BJ (cell line): ENCODE data around the gene FOXP1. TPM values are rescaled to one million over a fixed set of nuclear protein-coding genes. Genes with fewer than 3 reads are reported as not detected.

Experiments used
- CTCF ChIA-PET: fragments of 350-600 bp; formaldehyde crosslinking; extraction: SDS; loops from one replicate; lab custom pipeline; 2021; ENCODE audit warnings: antibody characterized with exemption, inconsistent platforms; lab: Yijun Ruan, JAX
- POLR2A ChIA-PET: fragments of 300-600 bp; sonication (Branson Sonifier 250); formaldehyde crosslinking; extraction: SDS; loops from one replicate; lab custom pipeline; 2021; ENCODE audit warnings: antibody characterized with exemption; lab: Charles Lee
- DNase-seq: peaks from one replicate; pipeline ENCODE4 v3.0.0-alpha.2; 2011; ENCODE audit warnings: low read depth
- H3K27me3 ChIP-seq: 2 replicates; pipeline ENCODE4 v1.6.0; 2011; ENCODE audit warnings: low read length; ENCODE audit not compliant: control insufficient read depth, insufficient read depth
- H3K36me3 ChIP-seq: 2 replicates; pipeline ENCODE4 v1.5.1; 2011; ENCODE audit warnings: low read length; ENCODE audit not compliant: control insufficient read depth, insufficient read depth
- H3K4me3 ChIP-seq: 2 replicates; pipeline ENCODE4 v1.5.1; 2011; ENCODE audit warnings: low read depth, mild to moderate bottlenecking, control low read depth, low read length
- CTCF ChIP-seq: IDR thresholded peaks from 2 replicates; pipeline ENCODE4 v1.5.1; 2011; ENCODE audit warnings: low read depth, mild to moderate bottlenecking, control low read depth, inconsistent platforms, low read length, moderate library complexity; ENCODE audit not compliant: insufficient read depth
- polyA plus RNA-seq: library from polyadenylated mRNA; depleted of rRNA; stranded (reverse); fragments of >200 nt; gene quantifications from 2 replicates; pipeline ENCODE4 v1.2.3, GENCODE V29; 2011

Gene FOXP1
- polyA plus RNA-seq, 1 experiment: 37.0 TPM

DNA sequence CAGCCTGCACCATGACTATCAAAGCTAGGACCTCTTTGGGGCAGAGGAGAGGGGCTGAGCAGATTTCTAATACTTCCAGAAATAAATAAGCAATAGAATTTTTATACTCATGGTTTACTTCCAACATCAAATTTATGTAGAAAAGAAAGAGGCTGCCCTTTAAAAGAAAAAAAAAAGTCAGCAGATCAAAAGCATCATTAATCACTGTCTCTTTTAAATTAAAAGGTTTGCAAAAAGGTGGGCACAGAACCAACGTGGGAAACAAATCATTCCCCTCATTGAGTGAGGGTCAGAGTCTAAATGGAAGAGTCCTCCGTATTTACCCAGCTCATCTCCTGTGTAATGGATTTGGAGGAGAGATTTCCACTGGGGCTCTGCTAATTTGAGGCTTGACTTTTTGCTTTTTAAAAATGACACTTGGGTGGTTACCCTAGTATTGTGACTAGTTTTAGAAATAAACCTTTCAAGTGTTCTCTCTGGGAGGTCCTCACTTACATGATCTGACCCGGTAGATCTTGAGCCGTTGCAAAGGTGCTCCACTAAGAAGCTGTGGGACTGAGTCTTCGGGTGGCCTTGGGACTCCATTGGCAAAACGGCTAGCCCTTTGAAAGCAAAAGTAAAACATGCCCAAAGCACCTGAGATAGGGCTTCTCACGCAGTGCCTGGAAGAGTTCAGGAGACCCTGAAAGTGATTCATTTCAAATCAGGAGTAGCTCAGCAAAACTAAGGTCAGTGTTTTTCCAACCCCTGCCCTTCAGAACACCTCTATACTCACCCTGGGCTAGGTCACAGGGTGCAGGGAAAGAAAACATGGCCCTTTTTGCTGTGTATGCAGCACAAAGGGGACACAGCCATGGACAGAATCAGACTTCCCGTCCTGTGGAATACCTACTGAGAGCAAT is 320.9 kb downstream of the FOXP1 start:
- POLR2A ChIA-PET: no interaction called here
- Histone ChIP-seq H3K27me3 (no peaks in the 10 kb centered on the region), H3K4me3 (no peak overlapping the region), H3K36me3 (no peaks in the 10 kb centered on the region)
- TF ChIP-seq CTCF: no peak
- CTCF ChIA-PET: no interaction called here
- DNase-seq: no peak

DNA sequence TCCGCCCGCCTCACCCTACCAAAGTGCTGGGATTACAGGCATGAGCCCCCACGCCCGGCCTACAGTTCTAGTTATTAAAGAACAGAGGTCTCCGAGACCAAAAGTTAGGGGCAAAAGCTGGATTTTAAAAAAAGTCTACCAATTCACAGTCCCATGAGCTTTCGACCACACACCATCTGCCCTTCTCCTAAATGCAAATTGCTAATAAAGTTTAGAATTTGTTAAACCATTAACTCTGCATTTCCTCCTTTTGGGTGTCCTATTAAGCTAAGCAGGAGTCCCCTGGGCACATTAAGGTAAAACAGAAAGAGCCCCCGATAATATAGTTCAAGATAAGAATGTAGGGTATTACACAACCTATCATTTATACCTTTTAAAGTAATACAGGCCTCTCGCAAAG is 322.7 kb downstream of the FOXP1 start:
- H3K4me3 ChIP-seq: no peak overlapping the region
- ChIA-PET POLR2A (no interaction called here), CTCF (interaction anchor here (0.9 kb wide), 1 partner anchor 19 kb away, joined by 3 read pairs; no protein-coding TSS in a partner anchor)
- no peak for TF ChIP-seq CTCF
- DNase-seq: no peak
- H3K27me3 ChIP-seq: no peaks in the 10 kb centered on the region
- no peaks in the 10 kb centered on the region for H3K36me3 ChIP-seq

DNA sequence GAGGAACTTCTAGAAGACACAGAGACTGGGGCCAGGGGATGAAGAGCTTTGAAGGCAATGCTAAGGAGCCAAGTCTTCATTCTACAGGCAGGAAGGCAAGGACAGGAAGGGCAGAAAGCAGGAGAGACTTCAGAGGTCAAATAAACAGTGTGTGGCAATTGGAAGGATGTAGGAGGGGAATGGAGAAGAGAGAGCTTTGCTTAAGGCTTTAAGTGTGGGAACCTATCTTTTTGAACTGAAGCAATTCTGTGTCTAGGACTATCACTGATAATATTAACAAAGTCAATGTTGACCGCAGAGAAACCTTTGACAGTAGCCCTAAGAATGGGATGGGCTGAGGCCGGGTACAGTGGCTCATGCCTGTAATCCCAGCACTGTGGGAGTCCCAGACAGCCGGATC is 325.0 kb downstream of the FOXP1 start:
- no peak for DNase-seq
- Histone ChIP-seq H3K4me3 (no peak overlapping the region), H3K27me3 (no peaks in the 10 kb centered on the region), H3K36me3 (no peaks in the 10 kb centered on the region)
- TF ChIP-seq CTCF: no peak
- POLR2A ChIA-PET: no interaction called here
- CTCF ChIA-PET: interaction anchor here (1.4 kb wide), 1 partner anchor 20 kb away, joined by 3 read pairs; no protein-coding TSS in a partner anchor

GRCh38 chr3:71258116-71258515 is 325.4 kb downstream of the FOXP1 start:
- POLR2A ChIA-PET: no interaction called here
- no peaks in the 10 kb centered on the region for H3K36me3 ChIP-seq
- no peak overlapping the region for H3K4me3 ChIP-seq
- TF ChIP-seq CTCF: peak; percentile 14; the same call in 1 of the 2 replicates
- CTCF ChIA-PET: interaction anchor here (1.4 kb wide), 1 partner anchor 20 kb away, joined by 3 read pairs; no protein-coding TSS in a partner anchor
- DNase-seq: peak; percentile 26
- no peaks in the 10 kb centered on the region for H3K27me3 ChIP-seq

DNA sequence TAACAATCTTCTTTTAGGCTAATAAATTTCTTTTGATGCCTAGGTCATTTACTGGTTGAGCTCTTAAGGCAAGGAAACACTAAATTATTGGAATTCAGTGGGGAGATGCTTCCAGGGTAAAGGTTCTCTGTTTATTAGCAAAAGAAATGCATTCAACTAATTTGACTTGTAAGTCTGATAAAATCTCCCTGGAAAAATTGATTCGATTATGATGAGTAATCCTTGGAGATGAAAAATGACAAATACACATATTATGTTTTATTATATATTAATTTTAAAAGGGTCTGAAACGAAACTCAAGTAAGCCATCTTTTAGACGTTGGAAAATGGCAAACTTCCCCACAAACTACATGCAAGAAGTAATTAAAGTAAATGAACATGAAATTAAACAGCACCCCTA is 328.0 kb downstream of the FOXP1 start:
- DNase-seq: no peak
- no peaks in the 10 kb centered on the region for H3K36me3 ChIP-seq
- ChIA-PET CTCF (no interaction called here), POLR2A (interaction anchor here (0.6 kb wide), 1 partner anchor 21 kb away, joined by 8 read pairs; no protein-coding TSS in a partner anchor)
- no peak for TF ChIP-seq CTCF
- no peaks in the 10 kb centered on the region for H3K27me3 ChIP-seq
- no peak overlapping the region for H3K4me3 ChIP-seq
